ENCODE data around the gene ELMOD1.

Gene ELMOD1

DNA sequence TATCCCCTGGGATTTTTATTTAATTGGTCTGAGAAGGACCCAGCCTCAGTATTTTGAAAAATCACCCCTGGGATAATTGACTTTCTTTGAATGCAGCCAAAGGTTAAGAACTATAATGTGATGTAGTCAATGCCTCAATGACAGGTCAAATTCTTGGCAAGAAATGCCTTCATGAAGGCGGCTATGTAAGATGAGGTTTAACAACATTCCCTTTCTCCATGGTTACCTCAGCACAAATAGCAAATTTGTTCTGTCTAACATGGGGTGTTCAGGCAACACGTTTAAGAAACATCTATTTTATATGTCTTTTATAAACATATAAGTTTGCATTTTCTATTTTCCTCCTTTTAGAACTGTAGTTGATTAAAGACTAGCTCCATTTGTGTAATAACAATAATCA lies 115.6 kb downstream of the ELMOD1 start:
- DNase-seq (ENCODE audit: low spot score in 2 of 2) (no peak), ATAC-seq (no peak)
- no peaks in the 10 kb centered on the region for H3K9me3 Mint-ChIP-seq
- H3K36me3 Mint-ChIP-seq: no peaks in the 10 kb centered on the region
- H3K4me3 Mint-ChIP-seq: no peak overlapping the region
- H3K4me1 Mint-ChIP-seq: no peaks in the 10 kb centered on the region
- no peak overlapping the region for H3K27ac Mint-ChIP-seq

GRCh38 chr11:107707215-107707671 lies 116.3 kb downstream of the ELMOD1 start:
- Mint-ChIP-seq H3K9me3 (no peaks in the 10 kb centered on the region), H3K36me3 (no peaks in the 10 kb centered on the region), H3K27ac (no peak overlapping the region), H3K4me1 (no peaks in the 10 kb centered on the region), H3K4me3 (no peak overlapping the region)
- no peak for ATAC-seq
- DNase-seq (ENCODE audit: low spot score in 2 of 2): no peak

- Mint-ChIP-seq H3K27ac (no peak overlapping the region), H3K36me3 (no peaks in the 10 kb centered on the region), H3K9me3 (no peaks in the 10 kb centered on the region), H3K4me3 (no peak overlapping the region), H3K4me1 (no peaks in the 10 kb centered on the region)
- no peak for ATAC-seq
- DNase-seq (ENCODE audit: low spot score in 2 of 2): no peak
Measured at GRCh38 chr11:107707807-107708206, 116.9 kb downstream of the ELMOD1 start.

- no peaks in the 10 kb centered on the region for H3K4me1 Mint-ChIP-seq
- H3K36me3 Mint-ChIP-seq: no peaks in the 10 kb centered on the region
- DNase-seq (ENCODE audit: low spot score in 2 of 2) (no peak), ATAC-seq (no peak)
- no peak overlapping the region for H3K4me3 Mint-ChIP-seq
- no peak overlapping the region for H3K27ac Mint-ChIP-seq
- no peaks in the 10 kb centered on the region for H3K9me3 Mint-ChIP-seq
Measured at GRCh38 chr11:107708792-107709191, 117.8 kb downstream of the ELMOD1 start.

DNA sequence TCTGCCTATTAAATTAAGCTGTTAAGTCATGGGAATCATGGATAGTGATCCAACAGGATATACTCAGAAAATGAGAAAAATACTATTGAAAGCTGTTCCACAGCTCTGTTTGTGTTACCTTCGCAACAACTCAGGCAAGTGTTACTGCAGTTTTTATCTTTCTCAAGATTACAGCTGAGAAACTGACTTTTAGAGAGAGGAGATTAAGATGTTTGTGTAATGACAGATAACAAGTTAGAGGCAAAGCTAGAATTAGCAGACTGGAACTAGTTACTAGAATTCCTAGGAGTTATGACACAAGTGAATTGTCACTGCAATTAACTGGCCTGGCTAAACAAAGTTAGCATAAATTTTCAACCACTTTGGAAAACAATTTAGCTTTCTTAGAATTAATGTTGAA lies 119.4 kb downstream of the ELMOD1 start:
- Mint-ChIP-seq H3K36me3 (no peaks in the 10 kb centered on the region), H3K4me3 (no peak overlapping the region), H3K9me3 (no peaks in the 10 kb centered on the region), H3K27ac (no peak overlapping the region), H3K4me1 (no peaks in the 10 kb centered on the region)
- ATAC-seq: no peak
- no peak for DNase-seq (ENCODE audit: low spot score in 2 of 2)

- H3K4me3 Mint-ChIP-seq: no peak within 1 kb of the TSS
- H3K27ac Mint-ChIP-seq: no peak within 1 kb of the TSS
- ATAC-seq (no peak), DNase-seq (ENCODE audit: low spot score in 2 of 2) (no peak)
- no peaks in the 10 kb centered on the region for H3K9me3 Mint-ChIP-seq
- no peaks in the 10 kb centered on the region for H3K36me3 Mint-ChIP-seq
- H3K4me1 Mint-ChIP-seq: no peaks in the 10 kb centered on the region
Measured at GRCh38 chr11:107711861-107712755, 121.2 kb downstream of the ELMOD1 start, which contains the start of gene SLN. Gene SLN, minus strand, starts transcription at chr11:107712056.

DNA sequence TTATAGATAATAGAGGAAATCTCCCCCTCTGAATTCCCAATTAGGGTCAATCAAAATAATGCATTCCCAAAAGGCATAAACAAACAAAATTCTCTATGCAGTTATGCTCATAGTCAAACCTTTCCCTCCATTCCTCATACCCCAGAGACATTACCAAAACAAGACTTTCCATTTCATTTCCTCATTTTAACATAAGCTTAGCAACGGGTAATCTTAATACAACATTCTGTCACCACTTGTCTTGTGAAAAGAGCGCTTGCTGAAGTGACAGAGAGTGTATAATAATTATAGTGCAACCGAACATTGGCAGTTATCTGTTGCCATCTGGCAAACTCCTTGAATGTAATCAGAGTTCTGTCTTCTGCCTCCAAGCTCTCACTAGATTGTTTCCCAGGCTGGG lies 122.1 kb downstream of the ELMOD1 start:
- H3K4me3 Mint-ChIP-seq: no peak overlapping the region
- no peak for ATAC-seq
- H3K4me1 Mint-ChIP-seq: no peaks in the 10 kb centered on the region
- H3K27ac Mint-ChIP-seq: no peak overlapping the region
- no peak for DNase-seq (ENCODE audit: low spot score in 2 of 2)
- H3K36me3 Mint-ChIP-seq: no peaks in the 10 kb centered on the region
- no peaks in the 10 kb centered on the region for H3K9me3 Mint-ChIP-seq
